RWPE2 (cell line): ENCODE data around the gene ELMO3.

ENCODE experiments used
- ATAC-seq: fragments of 200-7000 bp; cut with Tn5 transposase; 3 replicates; pipeline ENCODE4 v1.9.1; 2021; ENCODE audit warnings: low read depth
- DNase-seq: peaks from one replicate; pipeline ENCODE4 v3.0.0-alpha.2; 2020; ENCODE audit warnings: low spot score
- H3K27ac ChIP-seq: fragments of 450-650 bp; 2 replicates; pipeline ENCODE4 v1.5.1; 2017; ENCODE audit warnings: mild to moderate bottlenecking; ENCODE audit not compliant: poor library complexity, severe bottlenecking
- H3K27me3 ChIP-seq: fragments of 250-450 bp; sonication (Bioruptor Pico); 2 replicates; pipeline ENCODE4 v1.5.1; 2021; ENCODE audit warnings: mild to moderate bottlenecking, moderate library complexity; ENCODE audit not compliant: insufficient read depth, poor library complexity, severe bottlenecking
- H3K36me3 ChIP-seq: fragments of 250-450 bp; sonication (Bioruptor Pico); 2 replicates; pipeline ENCODE4 v1.5.1; 2020; ENCODE audit warnings: low read depth, mild to moderate bottlenecking, moderate library complexity
- H3K4me1 ChIP-seq: fragments of 250-450 bp; sonication (Bioruptor Pico); 2 replicates; pipeline ENCODE4 v1.5.1; 2021; ENCODE audit warnings: mild to moderate bottlenecking, moderate library complexity; ENCODE audit not compliant: insufficient read depth, poor library complexity, severe bottlenecking
- H3K4me3 ChIP-seq: fragments of 250-450 bp; sonication (Bioruptor Pico); 2 replicates; pipeline ENCODE4 v1.5.1; 2021; ENCODE audit warnings: mild to moderate bottlenecking, moderate library complexity; ENCODE audit not compliant: severe bottlenecking
- H3K9me3 ChIP-seq: fragments of 250-450 bp; sonication (Bioruptor Pico); 2 replicates; pipeline ENCODE4 v1.5.1; 2021; ENCODE audit warnings: mild to moderate bottlenecking, moderate library complexity; ENCODE audit not compliant: severe bottlenecking
- CTCF ChIP-seq: fragments of 450-650 bp; IDR thresholded peaks from one replicate; pipeline ENCODE4 v1.5.1; 2017; ENCODE audit warnings: mild to moderate bottlenecking, moderate library complexity; ENCODE audit not compliant: poor library complexity, severe bottlenecking

Gene ELMO3

GRCh38 chr16:67201411-67202345, 2.7 kb downstream of the ELMO3 start:
- ATAC-seq (no peak), DNase-seq (peak; percentile 63)
- no peak for TF ChIP-seq CTCF
- Histone ChIP-seq H3K27me3 (no peaks in the 10 kb centered on the region), H3K27ac (no peak overlapping the region), H3K4me1 (peaks cover 9% of the 10 kb centered on the region), H3K36me3 (peaks cover 51% of the 10 kb centered on the region), H3K9me3 (no peaks in the 10 kb centered on the region), H3K4me3 (no peak overlapping the region)

DNA sequence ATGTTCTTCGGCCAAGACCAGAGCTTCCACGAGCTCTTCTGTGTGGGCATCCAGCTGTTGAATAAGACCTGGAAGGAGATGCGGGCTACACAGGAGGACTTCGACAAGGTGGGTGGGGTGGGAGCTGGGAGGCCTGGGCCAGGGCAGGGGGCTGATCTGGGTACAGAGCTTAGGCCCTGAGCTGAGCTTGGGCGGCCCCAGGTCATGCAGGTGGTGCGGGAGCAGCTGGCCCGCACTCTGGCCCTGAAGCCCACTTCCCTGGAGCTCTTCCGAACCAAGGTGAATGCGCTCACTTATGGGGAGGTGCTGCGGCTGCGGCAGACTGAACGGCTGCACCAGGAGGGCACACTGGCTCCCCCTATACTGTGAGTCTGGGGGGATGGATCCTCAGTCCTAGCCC, 3.5 kb downstream of the ELMO3 start:
- DNase-seq (peak; percentile 49), ATAC-seq (no peak)
- H3K4me1 ChIP-seq, result peaks cover 17% of the 10 kb centered on the region
- H3K4me3 ChIP-seq, result no peak overlapping the region
- no peak for TF ChIP-seq CTCF
- H3K9me3 ChIP-seq, result no peaks in the 10 kb centered on the region
- H3K36me3 ChIP-seq, result peaks cover 43% of the 10 kb centered on the region
- H3K27me3 ChIP-seq, result no peaks in the 10 kb centered on the region
- no peak overlapping the region for H3K27ac ChIP-seq

DNA sequence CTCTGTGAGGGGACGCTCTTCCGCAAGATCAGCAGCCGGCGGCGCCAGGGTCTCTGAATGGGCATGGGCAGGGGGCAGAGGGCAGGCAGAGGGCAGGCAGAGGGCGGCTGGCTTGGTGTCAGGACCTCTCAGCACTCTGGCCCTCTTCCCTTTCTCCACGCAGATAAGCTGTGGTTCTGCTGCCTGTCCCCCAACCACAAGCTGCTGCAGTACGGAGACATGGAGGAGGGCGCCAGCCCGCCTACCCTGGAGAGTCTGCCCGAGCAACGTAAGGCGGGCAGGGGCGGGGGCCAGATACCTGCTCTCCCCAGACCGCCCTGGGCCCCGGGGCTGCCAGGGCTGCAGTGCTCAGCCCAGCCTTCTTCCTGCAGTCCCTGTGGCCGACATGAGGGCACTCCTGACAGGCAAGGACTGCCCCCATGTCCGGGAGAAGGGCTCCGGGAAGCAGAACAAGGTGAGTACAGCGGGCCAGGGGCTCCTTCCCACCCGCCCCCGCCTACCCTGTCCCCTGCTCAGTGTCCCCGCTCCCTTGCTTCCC, 4.1 kb downstream of the ELMO3 start:
- Histone ChIP-seq H3K4me1 (peaks cover 23% of the 10 kb centered on the region), H3K27me3 (no peaks in the 10 kb centered on the region), H3K27ac (no peak overlapping the region), H3K4me3 (no peak overlapping the region), H3K9me3 (no peaks in the 10 kb centered on the region), H3K36me3 (peaks cover 37% of the 10 kb centered on the region)
- no peak for TF ChIP-seq CTCF
- ATAC-seq (no peak), DNase-seq (peak; percentile 52)

DNA sequence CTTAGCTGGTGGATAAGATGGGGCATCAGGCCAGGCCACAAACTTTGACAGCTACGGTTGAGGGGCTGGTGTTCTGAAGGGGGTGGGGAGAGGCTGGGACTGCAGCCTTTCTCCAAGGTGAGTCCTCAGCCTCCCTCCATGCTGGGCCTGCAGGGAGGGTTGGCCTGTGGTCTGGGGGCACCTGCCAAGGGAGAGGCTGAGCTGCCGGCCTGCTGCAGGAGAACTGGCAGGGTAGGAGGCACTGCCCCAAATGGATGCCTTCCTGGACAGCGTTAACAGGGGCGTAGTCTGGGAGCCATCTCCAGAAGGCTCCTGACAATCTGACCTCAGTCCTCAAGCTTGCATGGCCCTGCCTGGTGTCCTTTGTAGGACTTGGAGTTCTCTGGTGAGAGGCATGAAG, 5.1 kb downstream of the ELMO3 start:
- no peak for ATAC-seq
- H3K36me3 ChIP-seq, result peaks cover 30% of the 10 kb centered on the region

More for the DNA sequence above, 5.1 kb downstream of the ELMO3 start:
- Histone ChIP-seq H3K27me3 (no peaks in the 10 kb centered on the region), H3K4me3 (no peak overlapping the region), H3K4me1 (peaks cover 26% of the 10 kb centered on the region), H3K27ac (peak overlapping the region; percentile 92), H3K9me3 (no peaks in the 10 kb centered on the region)
- peak; percentile 55 for DNase-seq
- no peak for TF ChIP-seq CTCF
